Measurements from ENCODE around the gene CCR6. TPM values are rescaled to one million over a fixed set of nuclear protein-coding genes. Genes with fewer than 3 reads are reported as not detected.

The CCR6 gene
- total RNA-seq, 6 donors from 2014 or later: 0.34 to 1.9 (median 1.0) TPM; not detected in 3

GRCh38 chr6:167102318-167102717 is 20.6 kb upstream of the CCR6 start:
- ATAC-seq (ENCODE audit: low FRiP score in 2 of 2): no peak
- no peaks in the 10 kb centered on the region for H3K27me3 ChIP-seq
- no peak overlapping the region for H3K27ac ChIP-seq
- TF ChIP-seq EP300 (IDR thresholded peaks at IDR 0.05) (no peak), POLR2A (IDR thresholded peaks at IDR 0.05) (no peak), POLR2AphosphoS5 (IDR thresholded peaks at IDR 0.05) (no peak)
- TF ChIP-seq, protein P1, sequence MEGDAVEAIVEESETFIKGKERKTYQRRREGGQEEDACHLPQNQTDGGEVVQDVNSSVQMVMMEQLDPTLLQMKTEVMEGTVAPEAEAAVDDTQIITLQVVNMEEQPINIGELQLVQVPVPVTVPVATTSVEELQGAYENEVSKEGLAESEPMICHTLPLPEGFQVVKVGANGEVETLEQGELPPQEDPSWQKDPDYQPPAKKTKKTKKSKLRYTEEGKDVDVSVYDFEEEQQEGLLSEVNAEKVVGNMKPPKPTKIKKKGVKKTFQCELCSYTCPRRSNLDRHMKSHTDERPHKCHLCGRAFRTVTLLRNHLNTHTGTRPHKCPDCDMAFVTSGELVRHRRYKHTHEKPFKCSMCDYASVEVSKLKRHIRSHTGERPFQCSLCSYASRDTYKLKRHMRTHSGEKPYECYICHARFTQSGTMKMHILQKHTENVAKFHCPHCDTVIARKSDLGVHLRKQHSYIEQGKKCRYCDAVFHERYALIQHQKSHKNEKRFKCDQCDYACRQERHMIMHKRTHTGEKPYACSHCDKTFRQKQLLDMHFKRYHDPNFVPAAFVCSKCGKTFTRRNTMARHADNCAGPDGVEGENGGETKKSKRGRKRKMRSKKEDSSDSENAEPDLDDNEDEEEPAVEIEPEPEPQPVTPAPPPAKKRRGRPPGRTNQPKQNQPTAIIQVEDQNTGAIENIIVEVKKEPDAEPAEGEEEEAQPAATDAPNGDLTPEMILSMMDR (IDR thresholded peaks at IDR 0.05): no peak
- no peaks in the 10 kb centered on the region for H3K9me3 ChIP-seq
- DNase-seq: no peak
- H3K4me3 ChIP-seq: no peak overlapping the region
- no peaks in the 10 kb centered on the region for H3K36me3 ChIP-seq
- WGBS, 2 donors: 73 to 77% methylated on average over 4 of the region's 4 CpGs
- H3K4me1 ChIP-seq: no peaks in the 10 kb centered on the region

GRCh38 chr6:167103041-167103891 is 19.6 kb upstream of the CCR6 start:
- DNase-seq (no peak), ATAC-seq (ENCODE audit: low FRiP score in 2 of 2) (no peak)
- TF ChIP-seq EP300 (IDR thresholded peaks at IDR 0.05) (no peak), POLR2AphosphoS5 (IDR thresholded peaks at IDR 0.05) (no peak), POLR2A (IDR thresholded peaks at IDR 0.05) (no peak)
- TF ChIP-seq, protein P1 (IDR thresholded peaks at IDR 0.05): no peak
- WGBS, 2 donors: 80 to 82% methylated on average over 8 to 11 of the region's 11 CpGs
- H3K27me3 ChIP-seq: no peaks in the 10 kb centered on the region
- H3K9me3 ChIP-seq: no peaks in the 10 kb centered on the region
- H3K36me3 ChIP-seq: no peaks in the 10 kb centered on the region
- H3K4me1 ChIP-seq: no peaks in the 10 kb centered on the region
- H3K4me3 ChIP-seq: no peak overlapping the region
- no peak overlapping the region for H3K27ac ChIP-seq

GRCh38 chr6:167104388-167104787 is 18.5 kb upstream of the CCR6 start:
- 89 to 95% methylated on average over 3 of the region's 3 CpGs for WGBS, 2 donors
- no peaks in the 10 kb centered on the region for H3K4me1 ChIP-seq
- H3K27me3 ChIP-seq: no peaks in the 10 kb centered on the region
- ATAC-seq (ENCODE audit: low FRiP score in 2 of 2): no peak
- no peak overlapping the region for H3K4me3 ChIP-seq
- no peak for DNase-seq
- no peaks in the 10 kb centered on the region for H3K36me3 ChIP-seq
- H3K9me3 ChIP-seq: no peaks in the 10 kb centered on the region
- H3K27ac ChIP-seq: no peak overlapping the region
- TF ChIP-seq EP300 (IDR thresholded peaks at IDR 0.05): no peak
- TF ChIP-seq, protein P1 (IDR thresholded peaks at IDR 0.05): no peak
- TF ChIP-seq POLR2AphosphoS5 (IDR thresholded peaks at IDR 0.05): no peak
- TF ChIP-seq POLR2A (IDR thresholded peaks at IDR 0.05): no peak

DNA sequence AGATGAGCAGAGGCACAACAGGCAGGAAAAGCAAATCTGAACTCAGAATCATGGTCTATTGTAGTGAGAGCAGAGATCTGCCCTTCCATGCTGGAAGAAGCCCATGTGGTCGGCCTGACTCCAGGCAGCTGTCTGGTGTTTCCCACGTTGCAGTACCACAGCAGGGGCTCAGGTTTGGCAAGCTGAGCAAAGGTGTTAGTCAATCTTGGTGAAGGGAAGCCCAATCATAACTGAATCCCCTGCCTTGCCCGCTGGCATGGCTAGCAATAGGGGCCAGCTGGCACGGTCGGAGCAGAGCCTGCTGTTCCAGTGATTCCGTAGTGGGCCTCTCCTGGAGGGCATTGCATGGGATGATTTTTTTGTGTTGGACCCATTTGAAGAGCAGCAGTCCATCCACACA is 17.8 kb upstream of the CCR6 start:
- ATAC-seq (ENCODE audit: low FRiP score in 2 of 2) (no peak), DNase-seq (peak in 1 of 2 donors; percentile 21)
- no peaks in the 10 kb centered on the region for H3K36me3 ChIP-seq
- TF ChIP-seq, protein P1 (IDR thresholded peaks at IDR 0.05): no peak
- no peak for TF ChIP-seq POLR2A (IDR thresholded peaks at IDR 0.05)
- TF ChIP-seq EP300 (IDR thresholded peaks at IDR 0.05): no peak
- TF ChIP-seq POLR2AphosphoS5 (IDR thresholded peaks at IDR 0.05): no peak
- 88% methylated on average over 6 of the region's 6 CpGs; no CpG with 5 or more reads in 1 of the 2 donors for WGBS, 2 donors
- H3K27me3 ChIP-seq: no peaks in the 10 kb centered on the region
- no peak overlapping the region for H3K27ac ChIP-seq
- no peaks in the 10 kb centered on the region for H3K4me1 ChIP-seq
- H3K9me3 ChIP-seq: no peaks in the 10 kb centered on the region
- H3K4me3 ChIP-seq: no peak overlapping the region

DNA sequence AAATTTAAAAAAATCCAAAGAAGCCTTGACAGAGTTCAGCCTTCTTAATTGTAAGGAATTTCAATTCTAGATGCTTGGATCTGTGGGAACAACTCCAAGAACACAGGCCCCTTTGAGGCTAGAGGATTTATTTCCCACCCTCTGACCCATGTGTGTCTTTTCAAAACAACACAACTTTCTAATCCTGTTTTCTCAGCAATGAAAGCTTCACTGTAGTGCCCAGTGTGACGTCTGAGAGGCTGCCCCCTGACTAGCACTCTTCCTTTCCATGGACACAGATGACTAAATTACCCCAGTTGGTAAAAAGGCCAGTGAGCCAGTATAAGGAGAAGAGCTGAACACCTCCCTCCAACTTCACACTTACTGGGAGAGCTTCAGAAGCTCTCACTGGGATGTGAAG is 16.5 kb upstream of the CCR6 start:
- ATAC-seq (ENCODE audit: low FRiP score in 2 of 2): no peak

More for the DNA sequence above, 16.5 kb upstream of the CCR6 start:
- no peak for TF ChIP-seq POLR2A (IDR thresholded peaks at IDR 0.05)
- no peak for TF ChIP-seq EP300 (IDR thresholded peaks at IDR 0.05)
- TF ChIP-seq, protein P1 (IDR thresholded peaks at IDR 0.05): no peak
- no peak for TF ChIP-seq POLR2AphosphoS5 (IDR thresholded peaks at IDR 0.05)
- no peaks in the 10 kb centered on the region for H3K27me3 ChIP-seq
- no peak overlapping the region for H3K27ac ChIP-seq
- DNase-seq: no peak
- no peak overlapping the region for H3K4me3 ChIP-seq
- no peaks in the 10 kb centered on the region for H3K4me1 ChIP-seq
- H3K36me3 ChIP-seq: no peaks in the 10 kb centered on the region
- H3K9me3 ChIP-seq: no peaks in the 10 kb centered on the region
- 56 to 79% methylated on average over 1 of the region's 1 CpG for WGBS, 2 donors

Measured in upper lobe of left lung (tissue), 6 donors.